Raji (cell line): Measurements from ENCODE around the gene IFT22.
A peak's percentile ranks its signal among the peaks of the same experiment; 100 is the strongest.

Source experiments
- POLR2A ChIP-seq: IDR thresholded peaks from 2 replicates; pipeline ENCODE4 v1.6.1; 2011; ENCODE audit warnings: low read depth, low read length, control low read depth; ENCODE audit not compliant: insufficient read depth

Gene IFT22

GRCh38 chr7:101321491-101322401 lies at the start of gene IFT22:
TSS of gene IFT22 (minus strand) at chr7:101321812. CDS start at chr7:101321709, 103 bp downstream.
- peak; percentile 90 for TF ChIP-seq POLR2A

GRCh38 chr7:101370836-101371235 lies 49.2 kb upstream of the IFT22 start:
- TF ChIP-seq POLR2A: no peak

GRCh38 chr7:101368422-101369165 lies 47.0 kb upstream of the IFT22 start:
- no peak for TF ChIP-seq POLR2A

- no peak for TF ChIP-seq POLR2A
These were observed 46.1 kb upstream of the IFT22 start for GRCh38 chr7:101367676-101368075.

GRCh38 chr7:101365956-101366355 lies 44.3 kb upstream of the IFT22 start:
- no peak for TF ChIP-seq POLR2A

GRCh38 chr7:101363734-101364374 lies 42.2 kb upstream of the IFT22 start:
- no peak for TF ChIP-seq POLR2A

GRCh38 chr7:101363196-101363733 lies 41.7 kb upstream of the IFT22 start:
- TF ChIP-seq POLR2A: no peak

- TF ChIP-seq POLR2A: no peak
These were observed 41.0 kb upstream of the IFT22 start, which contains the start of gene COL26A1 for GRCh38 chr7:101362334-101363195. TSS of gene COL26A1 (plus strand) at chr7:101362875. CDS start at chr7:101363033, 158 bp downstream.

GRCh38 chr7:101357433-101357832 lies 35.8 kb upstream of the IFT22 start:
- TF ChIP-seq POLR2A: no peak

GRCh38 chr7:101352920-101353308 lies 31.3 kb upstream of the IFT22 start:
- no peak for TF ChIP-seq POLR2A

- no peak for TF ChIP-seq POLR2A
These were observed 25.9 kb upstream of the IFT22 start for GRCh38 chr7:101347477-101347876.

GRCh38 chr7:101342892-101343291 lies 21.3 kb upstream of the IFT22 start:
- no peak for TF ChIP-seq POLR2A

GRCh38 chr7:101340379-101340778 lies 18.8 kb upstream of the IFT22 start:
- TF ChIP-seq POLR2A: no peak

- no peak for TF ChIP-seq POLR2A
These were observed 12.3 kb upstream of the IFT22 start for GRCh38 chr7:101333912-101334311.

GRCh38 chr7:101332026-101332425 lies 10.4 kb upstream of the IFT22 start:
- TF ChIP-seq POLR2A: no peak

GRCh38 chr7:101330011-101330484 lies 8.4 kb upstream of the IFT22 start:
- TF ChIP-seq POLR2A: no peak
